Right lobe of liver (tissue), 6 donors: Measurements from ENCODE around the gene THRA. TPM values are rescaled to one million over a fixed set of nuclear protein-coding genes. Genes with fewer than 3 reads are reported as not detected.

ENCODE experiments used
- ATAC-seq, 4 donors: fragments of 200-7000 bp; cut with Tn5 transposase; one replicate each; pipeline ENCODE4 v1.9.1; 2020; ENCODE audit warnings: mild to moderate bottlenecking in 4 of 4, moderate library complexity in 4 of 4
- DNase-seq, 3 donors: peaks; one replicate each; pipeline ENCODE4 v3.0.0-alpha.2; 2020
- H3K27ac ChIP-seq, 3 donors: fragments of 200-600 bp; one replicate each; pipeline ENCODE4 v1.8.0; 2022
- H3K27me3 ChIP-seq, 2 donors: fragments of 200-600 bp; one replicate each; pipeline ENCODE4 v1.8.0; 2022
- H3K36me3 ChIP-seq, 4 donors: fragments of 200-600 bp; sonication (generic) in 1 of 4; one replicate each; pipeline versions ENCODE4 v1.5.1 to v1.8.0; 2017 to 2022; ENCODE audit warnings: control low read depth in 1 of 4
- H3K4me1 ChIP-seq, 4 donors: fragments of 200-600 bp; sonication (generic) in 1 of 4; one replicate each; pipeline versions ENCODE4 v1.5.1 to v1.8.0; 2017 to 2022; ENCODE audit warnings: control low read depth in 1 of 4
- H3K4me3 ChIP-seq, 3 donors: fragments of 200-600 bp; one replicate each; pipeline ENCODE4 v1.8.0; 2022
- H3K9me3 ChIP-seq, 4 donors: fragments of 200-600 bp; sonication (generic) in 1 of 4; one replicate each; pipeline versions ENCODE4 v1.5.1 to v1.8.0; 2017 to 2022; ENCODE audit warnings: control low read depth in 1 of 4
- POLR2A ChIP-seq: fragments of 450-650 bp; IDR thresholded peaks from one replicate; pipeline ENCODE4 v1.6.1; 2017; ENCODE audit warnings: antibody characterized with exemption, mild to moderate bottlenecking
- WGBS: methylation state at CpG from one replicate; pipeline ENCODE4 v1.1.6; 2018; ENCODE audit warnings: low coverage, low lambda C conversion rate; ENCODE audit not compliant: insufficient coverage; ENCODE audit errors: missing lambda C conversion rate; 5-methylcytosine and 5-hydroxymethylcytosine counted together
- intact Hi-C, 2 donors: fragments of 100-400 bp; cut with DNase I; formaldehyde crosslinking; loops; one replicate each; pipeline versions ENCODE4 v1.11.2 to v1.14.1; 2022
- total RNA-seq, 6 experiments: library from RNA; depleted of rRNA in 2 of 6; stranded (reverse); fragments of >200 nt in 2 of 6; fragmentation: NEBNext Ultra II Directional in 3 of 6; extraction: Animal tissue kit (Norgen Biotek cat#: 25700) in 3 of 6; gene quantifications; one replicate each; pipeline versions ENCODE4 v1.1.0 to v1.2.4, GENCODE V29; 2016 to 2023
- TF ChIP-seq, protein P1 (sequence below), 4 donors: fragments of 200-600 bp in 3 of 4; fragments of 450-650 bp in 1 of 4; IDR thresholded peaks; one replicate each; pipeline versions ENCODE4 v1.5.1 to v1.8.0; 2016 to 2022; ENCODE audit warnings: antibody characterized with exemption in 4 of 4, mild to moderate bottlenecking in 2 of 4
- donor health status: DM: no; HTN: yes; CAD: no.
- donor health status: DM: no; HTN: no; CAD: no.
- donor health status: DM: no; HTN: no; CAD: no.
- donor health status: DM: no; HTN: yes; CAD: no.
- donor health status: DM: no; HTN: yes; CAD: no.

The THRA gene
- total RNA-seq, 6 experiments from 2014 or later: 3.7 to 9.4 (median 7.7) TPM

DNA sequence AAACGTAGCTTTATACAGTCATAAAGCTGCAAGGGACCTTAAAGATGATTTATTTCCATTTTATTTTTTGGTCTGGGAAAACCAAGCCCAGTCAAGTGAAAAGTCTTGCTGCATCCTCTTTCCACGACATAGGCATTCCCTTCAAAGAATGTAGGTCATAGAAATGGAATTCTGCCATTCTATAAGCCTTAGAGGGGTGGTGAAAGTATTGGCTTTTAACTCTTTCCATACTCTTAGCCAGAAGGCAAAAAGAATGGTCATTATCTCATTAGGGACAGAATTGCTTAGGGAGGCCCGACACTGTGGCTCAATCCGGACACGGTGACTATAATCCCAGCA, 51.1 kb downstream of the THRA start:
- Histone ChIP-seq H3K9me3 (no peaks in the 10 kb centered on the region), H3K4me3 (peak overlapping the region in 2 of 3 donors; percentile 48 to 52), H3K36me3 (no peaks in the 10 kb centered on the region), H3K27ac (peak overlapping the region; percentile 90 to 91 (median 90)), H3K27me3 (no peaks in the 10 kb centered on the region), H3K4me1 (peaks cover 2 to 58% (median 37%) of the 10 kb centered on the region in 4 donors)
- ATAC-seq (no peak), DNase-seq (no peak)
- TF ChIP-seq, protein P1, sequence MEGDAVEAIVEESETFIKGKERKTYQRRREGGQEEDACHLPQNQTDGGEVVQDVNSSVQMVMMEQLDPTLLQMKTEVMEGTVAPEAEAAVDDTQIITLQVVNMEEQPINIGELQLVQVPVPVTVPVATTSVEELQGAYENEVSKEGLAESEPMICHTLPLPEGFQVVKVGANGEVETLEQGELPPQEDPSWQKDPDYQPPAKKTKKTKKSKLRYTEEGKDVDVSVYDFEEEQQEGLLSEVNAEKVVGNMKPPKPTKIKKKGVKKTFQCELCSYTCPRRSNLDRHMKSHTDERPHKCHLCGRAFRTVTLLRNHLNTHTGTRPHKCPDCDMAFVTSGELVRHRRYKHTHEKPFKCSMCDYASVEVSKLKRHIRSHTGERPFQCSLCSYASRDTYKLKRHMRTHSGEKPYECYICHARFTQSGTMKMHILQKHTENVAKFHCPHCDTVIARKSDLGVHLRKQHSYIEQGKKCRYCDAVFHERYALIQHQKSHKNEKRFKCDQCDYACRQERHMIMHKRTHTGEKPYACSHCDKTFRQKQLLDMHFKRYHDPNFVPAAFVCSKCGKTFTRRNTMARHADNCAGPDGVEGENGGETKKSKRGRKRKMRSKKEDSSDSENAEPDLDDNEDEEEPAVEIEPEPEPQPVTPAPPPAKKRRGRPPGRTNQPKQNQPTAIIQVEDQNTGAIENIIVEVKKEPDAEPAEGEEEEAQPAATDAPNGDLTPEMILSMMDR (IDR thresholded peaks at IDR 0.05): no peak
- no peak for TF ChIP-seq POLR2A
- intact Hi-C loops: loop anchor here in 1 of 2 donors (10.0 kb wide), 1 partner anchor 51 kb away; no protein-coding TSS in a partner anchor
- 0% methylated on average over 2 of the region's 5 CpGs for WGBS

DNA sequence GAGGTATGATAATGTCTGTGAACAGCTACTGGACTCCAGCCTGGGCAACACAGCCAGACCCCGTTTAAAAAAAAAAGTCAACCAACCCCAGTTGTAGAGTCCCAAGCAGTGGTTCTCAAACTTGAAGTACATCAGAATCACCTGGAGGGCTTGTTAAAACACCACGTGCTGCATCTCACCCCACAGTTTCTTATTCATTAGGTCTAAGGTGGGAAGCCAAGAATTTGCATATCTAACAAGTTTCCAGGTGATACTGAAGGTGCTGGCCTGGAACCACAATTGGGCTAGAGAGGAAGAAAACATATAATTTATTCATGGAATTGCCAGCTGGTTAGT, 52.3 kb downstream of the THRA start:
- H3K9me3 ChIP-seq: no peaks in the 10 kb centered on the region
- no peak overlapping the region for H3K4me3 ChIP-seq
- H3K4me1 ChIP-seq: peaks cover 2 to 50% (median 31%) of the 10 kb centered on the region in 4 donors
- H3K36me3 ChIP-seq: no peaks in the 10 kb centered on the region
- WGBS: 17% methylated on average over 1 of the region's 2 CpGs
- ATAC-seq: no peak
- intact Hi-C loops: loop anchor here in 1 of 2 donors (10.0 kb wide), 1 partner anchor 50 kb away; no protein-coding TSS in a partner anchor
- no peaks in the 10 kb centered on the region for H3K27me3 ChIP-seq
- TF ChIP-seq, protein P1 (IDR thresholded peaks at IDR 0.05): no peak
- TF ChIP-seq POLR2A: no peak
- peak overlapping the region in 2 of 3 donors; percentile 90 for H3K27ac ChIP-seq
- no peak for DNase-seq

DNA sequence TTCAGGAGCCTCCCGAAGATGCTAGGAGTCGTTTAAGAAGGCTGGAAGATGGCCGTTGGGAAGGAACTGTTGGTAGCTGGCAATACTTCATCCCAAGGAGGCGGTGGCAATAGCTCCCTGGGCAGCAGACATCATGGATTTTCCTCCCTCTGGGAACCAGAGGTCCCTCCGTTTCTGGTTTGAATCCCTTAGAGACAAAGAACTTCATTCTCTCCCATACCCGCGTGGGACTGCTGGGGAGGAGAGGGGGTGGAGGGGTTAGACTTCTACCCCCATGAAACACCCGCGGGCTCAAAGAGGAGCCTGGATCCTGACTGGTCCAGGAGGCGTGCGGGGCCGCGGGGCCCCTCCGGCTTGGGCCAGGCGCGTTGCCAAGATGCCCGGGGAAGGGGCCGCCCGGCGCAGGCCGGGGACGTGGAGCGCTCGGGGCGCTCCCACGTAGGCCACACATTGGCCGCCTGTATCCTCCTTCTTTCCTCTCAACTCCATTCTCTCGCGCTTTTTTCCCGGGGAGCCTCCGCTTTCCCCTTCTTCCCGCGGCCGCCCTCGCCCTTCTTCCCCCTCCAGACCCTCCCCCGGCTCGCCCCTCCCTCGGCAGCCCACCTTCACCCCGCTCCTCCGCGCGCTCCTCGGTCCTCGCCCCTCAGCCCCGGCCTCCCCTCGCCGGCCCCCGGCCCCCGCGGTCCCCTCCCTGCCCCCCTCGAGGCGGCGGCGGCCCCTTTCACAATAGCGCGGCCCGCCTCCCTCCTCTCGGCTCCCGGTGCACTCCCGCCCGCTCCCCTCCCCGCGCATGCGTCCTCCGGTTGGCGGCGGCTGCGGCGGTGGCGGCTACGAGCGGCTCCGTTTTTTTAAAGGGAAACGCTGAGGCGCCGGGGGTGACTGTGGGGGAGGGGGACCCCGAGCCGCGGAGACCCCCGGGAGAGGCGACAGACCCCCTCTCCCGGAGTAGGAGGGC, 58.7 kb downstream of the THRA start, which contains the start of gene MSL1:
Gene MSL1 (plus strand): TSS at position 791 of the 955 bp plus-strand sequence. CDS start 642 bp downstream, outside the sequence.
- WGBS: 1% methylated on average over 36 of the region's 82 CpGs
- H3K27ac ChIP-seq: peak within 1 kb of the TSS; percentile 91 to 97 (median 96)
- ATAC-seq: peak; percentile 82 to 87 (median 85)
- peaks cover 0 to 19% (median 10%) of the 10 kb centered on the region in 4 donors for H3K4me1 ChIP-seq
- peak within 1 kb of the TSS; percentile 97 to 98 (median 98) for H3K4me3 ChIP-seq
- H3K27me3 ChIP-seq: no peaks in the 10 kb centered on the region
- TF ChIP-seq, protein P1 (IDR thresholded peaks at IDR 0.05): no peak
- TF ChIP-seq POLR2A: peak; percentile 70
- no peaks in the 10 kb centered on the region for H3K9me3 ChIP-seq
- intact Hi-C loops: no loop called here
- peak; percentile 91 to 93 (median 92) for DNase-seq
- peaks cover 0 to 6% (median 3%) of the 10 kb centered on the region in 4 donors for H3K36me3 ChIP-seq

DNA sequence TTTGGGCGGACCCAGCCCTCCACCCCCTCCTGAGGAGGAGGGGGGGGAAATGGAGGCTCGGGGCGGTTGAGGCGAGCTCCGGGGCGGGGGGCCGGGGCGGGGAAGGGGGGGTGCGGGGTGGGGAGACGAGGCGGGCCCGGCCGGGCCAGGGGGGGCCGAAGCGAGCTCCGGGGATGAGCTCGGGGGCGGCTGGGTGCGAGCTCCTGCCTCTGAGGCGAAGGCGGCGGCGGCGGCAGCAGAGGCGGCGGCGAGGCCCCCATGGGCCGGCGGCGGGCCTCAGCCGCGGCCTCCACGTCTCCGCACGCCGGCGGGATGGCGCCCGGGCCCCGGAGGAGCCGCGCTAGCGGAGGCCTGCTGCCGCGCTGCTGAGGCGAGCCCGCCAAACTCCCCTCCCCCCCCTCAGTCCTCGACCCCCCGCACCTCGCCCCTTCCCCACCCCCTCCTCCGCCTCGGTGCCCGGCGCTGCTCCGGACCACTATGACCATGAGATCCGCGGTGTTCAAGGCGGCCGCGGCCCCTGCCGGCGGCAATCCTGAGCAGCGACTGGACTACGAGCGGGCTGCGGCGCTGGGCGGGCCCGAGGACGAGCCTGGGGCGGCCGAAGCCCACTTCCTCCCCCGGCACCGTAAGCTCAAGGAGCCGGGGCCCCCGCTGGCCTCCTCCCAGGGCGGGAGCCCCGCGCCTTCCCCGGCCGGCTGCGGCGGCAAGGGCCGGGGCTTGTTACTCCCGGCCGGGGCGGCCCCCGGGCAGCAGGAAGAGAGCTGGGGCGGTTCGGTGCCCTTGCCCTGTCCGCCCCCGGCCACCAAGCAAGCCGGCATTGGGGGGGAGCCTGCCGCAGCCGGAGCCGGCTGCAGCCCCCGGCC, 59.6 kb downstream of the THRA start:
- DNase-seq (peak; percentile 62 to 72 (median 71)), ATAC-seq (peak; percentile 52 to 67 (median 56))
- Histone ChIP-seq H3K4me3 (peak overlapping the region; percentile 97 to 98 (median 98)), H3K4me1 (peaks cover 0 to 19% (median 10%) of the 10 kb centered on the region in 4 donors), H3K27ac (peak overlapping the region; percentile 91 to 97 (median 96)), H3K36me3 (peaks cover 0 to 15% (median 5%) of the 10 kb centered on the region in 4 donors), H3K27me3 (no peaks in the 10 kb centered on the region), H3K9me3 (no peaks in the 10 kb centered on the region)
- WGBS: no CpG with 5 or more reads among the region's 97 CpGs
- intact Hi-C loops: no loop called here
- no peak for TF ChIP-seq POLR2A
- TF ChIP-seq, protein P1 (IDR thresholded peaks at IDR 0.05): peak in 2 of 4 donors; percentile 6 to 8
